ENCODE results near the gene EXT2. TPM values are rescaled to one million over a fixed set of nuclear protein-coding genes. Genes with fewer than 3 reads are reported as not detected.

Gene EXT2
- total RNA-seq, 1 donor from 2014 or later: 140 TPM

GRCh38 chr11:44096360-44097185, 1.1 kb downstream of the EXT2 start:
- TF ChIP-seq CTCF (conservative IDR thresholded peaks at IDR 0.05; ENCODE audit: low read depth, low read length): no peak
- H3K4me3 ChIP-seq (ENCODE audit: low read depth, low read length): peak overlapping the region; percentile 88
- no peak for DNase-seq (ENCODE audit: low read depth)

- TF ChIP-seq CTCF (conservative IDR thresholded peaks at IDR 0.05; ENCODE audit: low read depth, low read length): no peak
- H3K4me3 ChIP-seq (ENCODE audit: low read depth, low read length): no peak overlapping the region
- no peak for DNase-seq (ENCODE audit: low read depth)
Measured at GRCh38 chr11:44097821-44098220, 2.3 kb downstream of the EXT2 start.

- H3K4me3 ChIP-seq (ENCODE audit: low read depth, low read length): no peak overlapping the region
Measured at GRCh38 chr11:44101098-44101497, 5.6 kb downstream of the EXT2 start.

GRCh38 chr11:44104481-44105294, 9.2 kb downstream of the EXT2 start:
- H3K4me3 ChIP-seq (ENCODE audit: low read depth, low read length): no peak overlapping the region
- no peak for DNase-seq (ENCODE audit: low read depth)
- peak; percentile 24 for TF ChIP-seq CTCF (conservative IDR thresholded peaks at IDR 0.05; ENCODE audit: low read depth, low read length)

More at GRCh38 chr11:44101098-44101497, 5.6 kb downstream of the EXT2 start:
- no peak for DNase-seq (ENCODE audit: low read depth)
- no peak for TF ChIP-seq CTCF (conservative IDR thresholded peaks at IDR 0.05; ENCODE audit: low read depth, low read length)

GRCh38 chr11:44108260-44108659, 12.8 kb downstream of the EXT2 start:
- H3K4me3 ChIP-seq (ENCODE audit: low read depth, low read length): no peak overlapping the region
- no peak for TF ChIP-seq CTCF (conservative IDR thresholded peaks at IDR 0.05; ENCODE audit: low read depth, low read length)
- no peak for DNase-seq (ENCODE audit: low read depth)

GRCh38 chr11:44110231-44110679, 14.8 kb downstream of the EXT2 start:
- peak; percentile 86 for TF ChIP-seq CTCF (conservative IDR thresholded peaks at IDR 0.05; ENCODE audit: low read depth, low read length)
- DNase-seq (ENCODE audit: low read depth): no peak
- H3K4me3 ChIP-seq (ENCODE audit: low read depth, low read length): no peak overlapping the region
